NCI-H2081 treated with DMSO at 0.1 percent for 48 hours (cell line): Measurements from ENCODE around the gene MTFMT.
"Not testable (repeated sequence)": the region's sequence is repeated elsewhere in the genome, so short reads cannot be mapped to it uniquely, and the experiment has no call there.

Experiments used
- DNase-seq: peaks from one replicate; lab custom pipeline; 2025; lab: John Stamatoyannopoulos, UW

MTFMT gene

DNA sequence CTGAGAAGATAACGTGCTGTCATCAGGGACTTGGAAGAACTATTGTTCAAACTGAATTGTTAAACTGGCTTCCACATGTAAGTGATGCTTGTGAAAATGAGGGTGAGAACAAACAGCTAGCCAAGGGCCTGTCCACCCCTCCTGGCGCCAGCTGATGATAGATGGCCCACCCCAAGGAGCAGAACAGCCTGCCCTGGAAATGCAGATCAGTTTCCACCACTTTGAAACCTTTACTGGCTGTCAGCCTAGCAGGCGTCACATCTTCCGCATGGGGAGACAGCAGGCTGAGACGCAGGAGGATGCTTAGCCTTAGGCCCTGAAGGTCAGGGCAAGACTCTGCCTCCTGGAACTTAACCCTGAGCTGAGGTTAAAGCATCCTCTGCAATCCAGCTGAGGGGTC is 9.4 kb upstream of the MTFMT start:
- DNase-seq = no peak

GRCh38 chr15:65038428-65038827 is 9.0 kb upstream of the MTFMT start:
- DNase-seq = no peak

DNA sequence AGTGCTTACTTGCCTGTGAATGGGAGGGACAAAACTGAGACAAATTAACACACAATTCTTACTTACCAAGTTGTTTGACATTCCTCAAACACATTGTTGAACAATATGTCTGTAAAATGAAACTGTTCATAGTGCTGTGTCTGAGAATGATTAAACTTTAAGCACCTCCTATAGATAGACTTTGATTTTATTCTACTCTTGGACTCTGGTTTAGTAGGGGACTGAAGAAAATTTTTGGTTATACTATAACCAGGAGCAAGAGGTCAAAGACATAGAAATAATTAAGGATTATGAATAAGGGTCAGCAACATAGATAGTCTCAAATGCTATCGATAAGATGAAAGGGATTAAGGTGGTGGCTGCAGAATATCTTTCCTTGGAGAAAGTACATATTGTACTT is 7.9 kb upstream of the MTFMT start:
- DNase-seq = no peak

DNA sequence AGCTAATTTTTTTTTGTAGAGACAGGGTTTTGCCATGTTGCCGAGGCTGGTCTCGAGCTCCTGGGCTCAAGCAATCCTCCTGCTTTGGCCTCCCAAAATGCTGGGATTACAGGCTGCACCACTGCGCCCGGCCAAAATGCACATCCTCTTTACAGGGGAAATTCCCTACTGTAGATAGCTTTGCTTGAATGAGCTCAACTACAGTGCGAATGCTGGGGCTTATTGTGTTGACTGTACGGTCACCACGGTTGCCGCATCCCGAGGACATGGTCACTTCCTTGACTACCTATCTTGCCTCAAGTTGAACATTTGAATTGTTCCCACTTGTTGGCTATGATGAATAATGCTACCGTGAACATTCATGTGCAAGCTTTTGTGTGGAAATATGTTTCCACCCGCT is 5.3 kb upstream of the MTFMT start:
- no peak for DNase-seq

GRCh38 chr15:65033659-65034269 is 4.3 kb upstream of the MTFMT start:
- DNase-seq = no peak

DNA sequence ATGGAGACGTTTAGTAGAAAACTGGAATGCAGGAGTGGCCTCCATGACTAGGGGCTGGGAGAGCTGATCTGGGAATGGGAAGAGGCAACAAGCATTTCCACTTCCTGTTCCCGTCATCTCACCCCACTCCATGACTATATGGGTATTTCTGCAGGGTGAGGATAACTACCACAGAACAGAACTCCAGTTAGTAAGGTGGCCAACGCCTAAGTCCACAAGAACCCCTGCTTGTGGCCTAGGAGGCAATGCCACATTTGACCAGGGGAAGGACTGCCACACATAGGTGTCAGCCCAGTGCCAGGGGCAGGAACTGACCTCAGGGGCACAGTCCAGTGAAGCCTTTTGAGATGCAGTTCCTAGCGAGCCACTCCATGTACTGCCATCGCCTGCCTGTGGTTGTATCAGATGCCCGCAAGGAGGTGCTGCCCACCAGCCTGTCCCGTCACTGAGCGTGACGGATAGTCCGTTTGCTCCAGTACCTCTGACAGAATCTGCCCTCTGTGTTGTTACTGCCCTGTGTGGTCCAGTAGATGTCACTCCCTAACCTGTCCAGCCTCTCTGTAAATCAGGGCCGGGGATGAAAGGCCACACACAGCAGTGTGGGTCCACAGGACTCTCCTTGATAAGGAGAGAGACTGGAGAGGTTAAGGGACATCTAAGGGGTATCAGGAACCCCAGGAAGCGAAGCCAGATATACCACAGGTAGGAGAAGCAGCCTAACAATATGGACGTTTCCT is 3.5 kb upstream of the MTFMT start:
- no peak for DNase-seq

DNA sequence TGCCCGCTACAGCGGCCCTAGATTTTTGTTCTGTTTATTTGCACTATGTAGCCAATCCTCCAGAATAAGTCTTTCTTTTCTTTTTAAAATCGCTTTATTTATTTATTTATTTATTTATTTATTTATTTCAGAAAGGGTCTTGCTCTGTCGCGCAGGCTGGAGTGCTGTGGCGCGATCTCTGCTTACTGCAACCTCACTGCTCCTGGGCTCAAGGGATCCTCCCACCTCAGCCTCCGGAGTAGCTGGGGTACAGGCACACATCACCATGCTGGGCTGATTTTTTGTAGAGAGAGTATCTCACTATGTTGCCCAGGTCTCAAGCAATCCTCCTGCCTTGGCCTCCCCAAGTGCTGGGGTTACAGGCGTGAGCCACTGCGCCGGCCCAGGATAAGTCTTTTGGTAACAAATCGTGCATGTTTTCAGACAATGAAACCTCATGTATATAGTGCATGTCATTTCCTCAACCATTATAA is 333 bp upstream of the MTFMT start:
- no peak for DNase-seq

DNA sequence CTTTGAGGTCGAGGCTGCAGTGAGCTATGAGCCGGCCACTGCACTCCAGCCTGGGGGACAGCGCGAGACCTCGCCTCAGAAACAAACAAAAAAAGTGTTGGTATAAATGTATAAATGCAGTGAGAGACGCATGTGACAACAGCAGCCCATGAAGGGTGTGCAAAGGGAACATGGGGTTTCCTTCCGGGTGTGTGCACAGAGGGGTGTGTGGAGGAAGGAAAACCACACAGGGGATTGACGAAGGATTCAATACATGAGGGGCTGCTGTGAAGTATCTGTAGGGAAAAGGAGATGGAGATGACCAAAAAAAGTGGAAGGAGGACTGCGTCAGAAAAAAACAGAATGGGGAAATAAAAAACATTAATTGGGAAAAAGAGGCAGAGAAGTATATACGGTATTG is 1.1 kb downstream of the MTFMT start:
- DNase-seq = no peak

- no peak for DNase-seq
Measured at GRCh38 chr15:65027593-65027992, 1.8 kb downstream of the MTFMT start.

DNA sequence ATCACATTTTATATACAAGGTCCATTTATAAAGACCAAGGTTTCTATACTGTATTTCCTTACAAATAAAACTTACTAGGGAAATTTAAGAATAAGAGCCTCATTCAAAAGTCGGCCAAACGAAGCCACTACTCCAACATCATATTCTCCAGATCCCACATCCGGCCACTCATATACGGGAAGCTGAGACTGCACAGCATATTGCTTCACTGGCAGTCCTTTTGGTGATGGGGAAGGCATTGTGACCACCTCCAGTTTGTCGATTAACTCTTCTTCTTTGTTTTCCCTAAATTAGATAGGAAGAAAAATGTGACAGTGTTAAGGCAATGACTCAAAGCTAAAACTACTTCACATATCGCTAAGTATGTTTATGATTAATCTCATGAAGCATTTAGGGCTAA is 2.7 kb downstream of the MTFMT start:
- no peak for DNase-seq

- DNase-seq = no peak
Measured at GRCh38 chr15:65021488-65021887, 8.0 kb downstream of the MTFMT start.

DNA sequence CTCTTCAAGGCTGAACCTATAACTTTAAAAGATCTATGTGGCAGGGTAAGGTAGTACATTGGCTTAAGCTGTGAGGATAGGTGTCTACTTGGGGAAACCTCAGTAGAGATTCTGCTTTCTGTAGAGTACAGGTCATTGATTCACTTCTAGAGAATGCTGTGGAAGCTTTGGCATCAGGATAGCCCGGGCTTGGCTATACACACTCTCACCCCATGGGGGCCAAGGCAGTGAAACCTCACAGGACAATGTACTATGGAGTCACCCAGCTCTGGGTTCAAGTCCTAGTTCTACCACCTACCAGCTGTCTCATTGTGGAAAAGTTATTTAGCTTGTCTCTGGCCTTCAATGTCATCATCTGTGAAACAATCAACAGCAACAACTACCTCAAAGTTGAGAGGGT is 9.0 kb downstream of the MTFMT start:
- DNase-seq = no peak

GRCh38 chr15:65011198-65011597 is 18.2 kb downstream of the MTFMT start:
- not testable (repeated sequence) for DNase-seq

GRCh38 chr15:65008983-65009382 is 20.5 kb downstream of the MTFMT start:
- DNase-seq = no peak

DNA sequence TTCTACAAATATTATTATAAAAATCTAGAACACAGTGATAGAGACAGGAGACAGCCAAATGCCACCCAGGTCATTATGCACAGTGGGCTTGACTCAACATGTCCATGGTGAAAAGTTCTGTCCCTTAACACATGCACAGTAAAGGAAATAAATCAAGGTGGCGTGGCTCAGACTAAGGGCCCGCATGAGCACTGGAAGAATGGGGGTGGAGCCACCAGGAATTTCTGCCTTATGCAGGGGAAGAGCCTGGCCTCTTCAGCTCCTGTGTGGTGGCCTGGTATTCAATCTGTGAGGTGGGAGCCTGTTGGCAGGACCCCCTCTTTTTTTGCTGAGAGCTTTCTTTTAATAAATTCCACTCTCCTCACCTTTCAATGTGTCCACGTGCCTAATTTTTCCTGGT is 22.6 kb downstream of the MTFMT start:
- no peak for DNase-seq

DNA sequence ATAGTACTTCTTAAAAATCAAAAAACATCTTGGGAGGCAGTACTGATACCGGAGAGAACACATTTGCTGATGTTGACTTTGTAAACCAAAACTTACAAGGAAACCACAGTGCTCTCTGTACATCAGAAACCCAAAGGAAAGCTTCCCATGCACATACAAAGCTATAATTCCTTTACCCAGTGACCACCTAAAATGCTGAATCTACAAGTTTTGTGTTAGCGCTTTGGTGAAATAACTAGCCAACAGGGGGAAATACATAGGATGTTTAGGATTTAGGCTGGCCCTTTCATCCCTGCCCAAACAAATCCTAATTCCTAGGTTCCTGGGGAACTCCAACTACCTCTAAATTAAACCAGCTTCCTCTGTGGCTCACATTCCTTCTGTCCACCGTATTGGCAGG is 24.4 kb downstream of the MTFMT start:
- DNase-seq = no peak

- no peak for DNase-seq
Measured at GRCh38 chr15:64997745-64998375, 31.6 kb downstream of the MTFMT start.

DNA sequence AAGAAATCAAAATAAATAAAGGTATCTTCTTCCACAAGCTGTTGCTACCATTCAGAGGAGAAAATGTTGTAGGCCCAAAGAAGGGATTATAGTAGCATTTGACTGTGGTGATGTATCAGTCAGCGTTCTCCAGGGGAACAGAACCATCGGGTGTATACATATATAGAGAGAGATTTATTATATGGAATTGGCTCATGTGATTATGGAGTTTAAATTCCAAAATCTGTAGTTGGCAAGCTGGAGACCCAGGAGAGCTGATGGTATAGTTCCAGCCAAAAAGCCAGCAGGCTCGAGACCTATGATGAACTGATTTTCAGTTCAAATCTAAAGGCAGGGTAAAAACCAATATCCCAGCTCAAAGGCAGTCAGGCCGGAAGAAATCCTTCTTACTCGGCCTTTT is 32.4 kb downstream of the MTFMT start:
- DNase-seq = no peak

GRCh38 chr15:64993290-64993689 is 36.1 kb downstream of the MTFMT start:
- DNase-seq = no peak

GRCh38 chr15:64991536-64992135 is 37.8 kb downstream of the MTFMT start:
- no peak for DNase-seq

- DNase-seq = no peak
Measured at GRCh38 chr15:64990168-64990470, 39.3 kb downstream of the MTFMT start.

DNA sequence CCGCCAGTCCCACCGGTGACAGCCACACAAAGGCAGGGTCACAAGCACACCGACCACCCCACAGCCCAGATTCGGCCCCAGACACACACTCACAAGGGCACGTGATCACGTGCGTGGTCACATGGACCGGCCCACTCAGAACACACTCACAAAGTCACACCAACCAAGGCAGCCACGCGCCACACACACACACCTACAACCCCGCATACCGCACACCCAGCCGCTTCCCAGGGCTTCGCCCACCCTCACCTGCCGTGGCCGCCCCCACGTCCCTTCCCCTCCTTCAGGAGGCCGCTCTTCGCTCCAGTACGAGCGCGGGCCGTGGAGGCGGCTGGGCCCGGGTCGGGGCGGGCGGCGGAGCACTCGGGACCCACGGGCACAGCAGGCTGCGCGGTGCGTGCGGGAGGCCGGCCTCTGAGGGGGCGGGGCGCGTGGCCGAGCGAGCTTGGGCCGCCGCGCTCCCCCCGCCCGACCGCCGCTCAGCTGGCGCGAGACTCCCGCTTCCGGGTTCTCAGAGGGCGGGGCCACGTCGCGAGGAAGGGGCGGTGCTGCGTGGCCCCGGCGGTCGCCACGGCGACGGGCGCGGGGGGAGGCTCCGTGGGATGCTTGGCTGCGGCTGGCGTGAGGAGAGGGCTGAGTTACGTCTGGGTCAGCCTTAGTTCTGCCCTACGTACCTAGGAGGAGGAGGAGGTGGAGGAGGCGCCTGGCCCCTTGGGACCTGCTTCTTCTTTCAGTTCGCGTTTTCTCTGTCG is 39.8 kb downstream of the MTFMT start, which contains the start of gene SPG21:
TSS of gene SPG21 (minus strand) at position 499 of the 752 bp plus-strand sequence. CDS start 6,345 bp downstream, outside the sequence.
- peak; percentile 55 for DNase-seq
